Neural progenitor cell (in vitro differentiated cells): Measurements from ENCODE around the gene FAM53B.

ENCODE experiments used
- CTCF ChIP-seq: fragments of 200-600 bp; sonication (generic); IDR thresholded peaks from 2 replicates; pipeline ENCODE4 v1.5.1; 2017; ENCODE audit warnings: antibody characterized with exemption, mild to moderate bottlenecking
- EZH2 ChIP-seq: fragments of 200-600 bp; sonication (generic); IDR thresholded peaks from 2 replicates; pipeline ENCODE4 v1.6.1; 2017; ENCODE audit warnings: antibody characterized with exemption, mild to moderate bottlenecking, moderate library complexity
- EZH2phosphoT487 ChIP-seq: fragments of 200-600 bp; sonication (generic); IDR thresholded peaks from 2 replicates; pipeline ENCODE4 v1.6.1; 2017; ENCODE audit warnings: antibody characterized with exemption

DNA sequence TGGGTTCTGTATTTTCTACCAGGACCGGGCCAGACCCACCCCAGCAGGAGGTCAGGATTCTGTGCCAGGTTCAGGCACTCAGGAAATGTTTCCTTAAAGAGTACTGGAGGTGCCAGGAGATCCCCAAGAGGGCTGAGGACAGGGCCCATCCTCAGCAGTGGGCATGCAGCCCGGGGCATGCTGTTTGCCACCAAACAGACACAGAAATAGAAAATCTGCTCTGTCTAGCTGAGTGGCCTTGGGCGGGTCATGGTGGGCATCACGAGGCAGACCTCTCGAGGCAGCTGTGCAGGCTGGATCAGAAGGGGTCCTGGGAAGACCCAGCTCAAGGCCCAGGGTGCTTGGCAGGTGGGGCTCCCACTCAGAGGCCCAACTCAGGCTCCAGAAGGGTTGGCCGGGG is 105.0 kb downstream of the FAM53B start:
- TF ChIP-seq CTCF (no peak), EZH2 (no peak), EZH2phosphoT487 (no peak)
